Right atrium auricular region (tissue), 2 donors: ENCODE data around the gene MYADML2. TPM values are rescaled to one million over a fixed set of nuclear protein-coding genes. Genes with fewer than 3 reads are reported as not detected.
"Not testable (repeated sequence)": the region's sequence is repeated elsewhere in the genome, so short reads cannot be mapped to it uniquely, and the experiment has no call there.

Experiments used
- DNase-seq: peaks from one replicate; pipeline ENCODE4 v3.0.0-alpha.2; 2019; ENCODE audit warnings: low spot score
- H3K27ac ChIP-seq, 2 donors: fragments of 200-600 bp; sonication (generic); 1 replicate in 1 of 2; 2 replicates in 1 of 2; pipeline ENCODE4 v1.5.1; 2016 to 2019
- H3K27me3 ChIP-seq, 2 donors: fragments of 200-600 bp; sonication (generic); one replicate each; pipeline versions ENCODE4 v1.5.1 to v1.6.0; 2017 to 2019
- H3K36me3 ChIP-seq: fragments of 200-600 bp; sonication (generic); one replicate; pipeline ENCODE4 v1.5.1; 2016
- H3K4me1 ChIP-seq, 2 donors: fragments of 200-600 bp; sonication (generic); one replicate each; pipeline versions ENCODE4 v1.5.1 to v1.6.0; 2017 to 2019
- H3K4me3 ChIP-seq, 2 donors: fragments of 200-600 bp; sonication (generic); 1 replicate in 1 of 2; 2 replicates in 1 of 2; pipeline ENCODE4 v1.5.1; 2017 to 2019; ENCODE audit warnings: mild to moderate bottlenecking in 1 of 2, moderate library complexity in 1 of 2
- H3K9me3 ChIP-seq, 2 donors: fragments of 200-600 bp; sonication (generic); one replicate each; pipeline ENCODE4 v1.5.1; 2019
- total RNA-seq, 2 donors: library from RNA; depleted of rRNA; stranded (reverse); fragments of >200 nt; gene quantifications; one replicate each; pipeline ENCODE4 v1.1.0, GENCODE V29; 2016
- TF ChIP-seq, protein P1 (sequence below), 2 donors: fragments of 200-600 bp; sonication (generic); IDR thresholded peaks; one replicate each; pipeline ENCODE4 v1.5.1; 2019; ENCODE audit warnings: antibody characterized with exemption in 2 of 2

Gene MYADML2
- total RNA-seq, 2 donors from 2014 or later: 0.55 to 1.4 TPM

- TF ChIP-seq, protein P1, sequence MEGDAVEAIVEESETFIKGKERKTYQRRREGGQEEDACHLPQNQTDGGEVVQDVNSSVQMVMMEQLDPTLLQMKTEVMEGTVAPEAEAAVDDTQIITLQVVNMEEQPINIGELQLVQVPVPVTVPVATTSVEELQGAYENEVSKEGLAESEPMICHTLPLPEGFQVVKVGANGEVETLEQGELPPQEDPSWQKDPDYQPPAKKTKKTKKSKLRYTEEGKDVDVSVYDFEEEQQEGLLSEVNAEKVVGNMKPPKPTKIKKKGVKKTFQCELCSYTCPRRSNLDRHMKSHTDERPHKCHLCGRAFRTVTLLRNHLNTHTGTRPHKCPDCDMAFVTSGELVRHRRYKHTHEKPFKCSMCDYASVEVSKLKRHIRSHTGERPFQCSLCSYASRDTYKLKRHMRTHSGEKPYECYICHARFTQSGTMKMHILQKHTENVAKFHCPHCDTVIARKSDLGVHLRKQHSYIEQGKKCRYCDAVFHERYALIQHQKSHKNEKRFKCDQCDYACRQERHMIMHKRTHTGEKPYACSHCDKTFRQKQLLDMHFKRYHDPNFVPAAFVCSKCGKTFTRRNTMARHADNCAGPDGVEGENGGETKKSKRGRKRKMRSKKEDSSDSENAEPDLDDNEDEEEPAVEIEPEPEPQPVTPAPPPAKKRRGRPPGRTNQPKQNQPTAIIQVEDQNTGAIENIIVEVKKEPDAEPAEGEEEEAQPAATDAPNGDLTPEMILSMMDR (IDR thresholded peaks at IDR 0.05): no peak
- no peak overlapping the region for H3K27ac ChIP-seq
These were observed 26.2 kb downstream of the MYADML2 start for GRCh38 chr17:81920612-81921536.

GRCh38 chr17:81918832-81919545 is 28.0 kb downstream of the MYADML2 start:
- no peaks in the 10 kb centered on the region for H3K9me3 ChIP-seq
- H3K4me3 ChIP-seq: no peak overlapping the region
- H3K4me1 ChIP-seq: peaks cover 0 to 61% of the 10 kb centered on the region in 2 donors
- no peaks in the 10 kb centered on the region for H3K27me3 ChIP-seq
- H3K27ac ChIP-seq: peak overlapping the region in 1 of 2 donors; percentile 41
- TF ChIP-seq, protein P1 (IDR thresholded peaks at IDR 0.05): no peak
- DNase-seq: no peak
- peaks cover 45% of the 10 kb centered on the region for H3K36me3 ChIP-seq

More at GRCh38 chr17:81920612-81921536, 26.2 kb downstream of the MYADML2 start:
- no peak for DNase-seq
- peaks cover 27% of the 10 kb centered on the region for H3K36me3 ChIP-seq
- H3K4me3 ChIP-seq: no peak overlapping the region
- H3K4me1 ChIP-seq: peaks cover 0 to 80% of the 10 kb centered on the region in 2 donors
- H3K27me3 ChIP-seq: no peaks in the 10 kb centered on the region
- no peaks in the 10 kb centered on the region for H3K9me3 ChIP-seq

DNA sequence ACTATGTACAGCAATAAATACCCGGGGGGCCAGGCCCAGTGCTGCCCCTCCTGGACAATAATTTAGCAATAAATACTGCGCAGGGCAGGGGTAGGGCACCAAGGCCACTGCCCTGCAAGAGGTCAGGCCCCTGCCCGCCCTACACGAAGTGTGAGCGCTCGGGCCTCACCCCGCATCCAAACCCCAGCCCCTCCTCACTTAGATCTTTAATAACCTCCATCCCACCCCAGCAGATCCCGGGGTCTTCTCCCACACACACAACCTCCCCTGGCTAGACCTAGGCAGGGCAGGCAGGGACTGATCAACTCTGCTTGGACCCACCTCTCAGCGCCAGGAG is 28.7 kb downstream of the MYADML2 start:
- H3K27ac ChIP-seq: peak overlapping the region; percentile 39 to 41
- not testable (repeated sequence) for DNase-seq, H3K9me3 ChIP-seq, H3K27me3 ChIP-seq
- peaks cover 0 to 55% of the 10 kb centered on the region in 2 donors for H3K4me1 ChIP-seq
- peak overlapping the region; percentile 73 to 85 for H3K4me3 ChIP-seq
- H3K36me3 ChIP-seq: peaks cover 52% of the 10 kb centered on the region

GRCh38 chr17:81917565-81918332 is 29.3 kb downstream of the MYADML2 start, which contains the start of gene SIRT7:
Gene SIRT7, minus strand, starts transcription at chr17:81918176. Its CDS starts 45 bp downstream, at chr17:81918131.
- peaks cover 53% of the 10 kb centered on the region for H3K36me3 ChIP-seq
- H3K4me3 ChIP-seq: peak within 1 kb of the TSS; percentile 73 to 85
- H3K4me1 ChIP-seq: peaks cover 0 to 49% of the 10 kb centered on the region in 2 donors
- H3K27ac ChIP-seq: peak within 1 kb of the TSS; percentile 39 to 41
- TF ChIP-seq, protein P1 (IDR thresholded peaks at IDR 0.05): no peak
- H3K27me3 ChIP-seq: no peaks in the 10 kb centered on the region
- peak; percentile 68 for DNase-seq
- no peaks in the 10 kb centered on the region for H3K9me3 ChIP-seq

GRCh38 chr17:81916234-81917001 is 30.6 kb downstream of the MYADML2 start:
- H3K9me3 ChIP-seq: no peaks in the 10 kb centered on the region
- TF ChIP-seq, protein P1 (IDR thresholded peaks at IDR 0.05): no peak
- DNase-seq: no peak
- peak overlapping the region in 1 of 2 donors; percentile 85 for H3K4me3 ChIP-seq
- H3K36me3 ChIP-seq: peaks cover 43% of the 10 kb centered on the region
- peaks cover 0 to 44% of the 10 kb centered on the region in 2 donors for H3K4me1 ChIP-seq
- no peaks in the 10 kb centered on the region for H3K27me3 ChIP-seq
- no peak overlapping the region for H3K27ac ChIP-seq
